ENCODE results near the gene GPR35.

Gene GPR35, protein sequence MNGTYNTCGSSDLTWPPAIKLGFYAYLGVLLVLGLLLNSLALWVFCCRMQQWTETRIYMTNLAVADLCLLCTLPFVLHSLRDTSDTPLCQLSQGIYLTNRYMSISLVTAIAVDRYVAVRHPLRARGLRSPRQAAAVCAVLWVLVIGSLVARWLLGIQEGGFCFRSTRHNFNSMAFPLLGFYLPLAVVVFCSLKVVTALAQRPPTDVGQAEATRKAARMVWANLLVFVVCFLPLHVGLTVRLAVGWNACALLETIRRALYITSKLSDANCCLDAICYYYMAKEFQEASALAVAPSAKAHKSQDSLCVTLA

DNA sequence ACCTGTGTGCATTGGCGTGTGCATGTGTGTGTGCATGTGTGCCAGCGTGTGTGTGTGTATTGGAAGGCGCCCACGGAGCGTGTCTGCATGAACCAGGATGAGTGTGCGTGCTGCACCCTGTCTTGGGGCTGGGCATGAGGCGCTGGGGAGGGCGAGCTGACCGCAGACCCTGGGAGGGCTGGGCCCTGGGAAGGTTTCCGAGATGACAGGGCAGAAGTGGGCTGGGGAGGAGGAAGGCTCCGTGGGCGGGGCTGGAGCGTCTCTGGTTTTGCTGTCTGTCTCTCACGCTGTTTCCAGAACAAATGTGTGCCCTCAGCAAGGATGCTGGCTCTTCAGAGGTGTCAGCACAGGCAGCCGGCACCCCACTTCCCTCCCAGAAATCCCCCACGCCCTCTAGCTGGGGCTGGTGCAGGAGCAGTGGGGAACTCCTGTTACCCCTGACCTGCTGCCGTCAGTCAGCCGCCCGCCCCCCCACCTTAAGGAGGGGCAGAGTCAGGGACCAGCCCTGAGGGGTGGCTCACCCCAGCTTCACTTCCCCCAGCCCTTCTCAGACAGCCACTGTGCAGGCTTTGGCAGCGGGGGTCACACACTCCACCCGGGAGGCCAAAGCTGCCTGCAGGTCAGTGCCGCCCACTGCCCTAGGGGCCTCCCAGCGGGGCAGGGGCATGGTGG lies at the start of gene GPR35:
GPR35 (plus strand) TSS at position 531 of the 672 bp plus-strand sequence. CDS start 4,473 bp downstream, outside the sequence.
- DNase-seq, result no peak

DNA sequence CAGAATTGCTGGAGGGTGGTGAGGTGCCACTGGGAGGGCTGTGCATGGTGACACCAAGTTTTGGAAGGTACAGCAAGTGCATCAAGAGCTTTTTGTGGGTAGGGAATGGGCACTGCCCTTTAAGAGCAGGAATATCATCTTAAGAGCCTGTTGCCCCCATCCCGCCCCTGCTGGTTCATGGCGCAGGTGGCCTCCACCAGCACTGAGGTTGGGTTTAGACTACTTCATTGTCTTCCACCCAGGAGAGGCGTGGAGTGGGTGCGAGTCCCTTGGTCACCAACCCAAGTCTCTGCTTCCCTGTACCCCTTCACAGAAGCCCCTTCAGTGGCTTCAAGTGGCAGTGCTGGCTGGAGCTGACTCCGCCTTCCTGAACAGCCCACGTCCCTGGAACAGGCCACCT lies 49.2 kb upstream of the GPR35 start:
- DNase-seq, result no peak

DNA sequence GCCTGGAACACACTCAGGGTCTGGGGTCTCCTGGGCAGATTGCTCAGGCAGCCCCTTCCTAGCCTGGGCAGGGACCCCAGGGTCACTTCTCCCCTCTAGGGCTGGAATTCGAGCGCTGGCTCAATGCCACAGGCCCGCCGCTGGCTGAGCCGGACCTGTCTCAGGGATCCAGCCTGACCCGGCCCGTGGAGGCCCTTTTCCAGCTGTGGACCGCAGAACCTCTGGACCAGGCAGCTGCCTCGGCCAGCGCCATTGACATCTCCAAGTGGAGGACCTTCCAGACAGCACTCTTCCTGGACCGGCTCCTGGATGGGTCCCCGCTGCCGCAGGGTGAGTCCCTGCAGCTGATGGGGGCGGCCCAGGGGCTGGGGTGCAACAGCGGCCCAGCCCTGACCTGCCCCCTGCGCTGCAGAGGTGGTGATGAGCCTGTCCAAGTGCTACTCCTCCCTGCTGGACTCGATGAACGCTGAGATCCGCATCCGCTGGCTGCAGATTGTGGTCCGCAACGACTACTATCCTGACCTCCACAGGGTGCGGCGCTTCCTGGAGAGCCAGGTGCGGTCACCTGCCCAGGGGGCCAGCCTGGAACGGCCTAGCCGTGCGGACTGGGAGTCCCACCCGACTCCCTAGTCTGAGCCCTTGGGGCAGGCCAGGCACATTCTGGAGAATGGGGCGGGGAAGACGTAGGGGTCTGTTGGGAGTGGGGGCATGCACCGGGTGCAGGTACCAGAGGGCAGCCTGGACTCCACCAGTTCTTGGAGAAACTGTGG lies 48.7 kb upstream of the GPR35 start:
- no peak for DNase-seq

DNA sequence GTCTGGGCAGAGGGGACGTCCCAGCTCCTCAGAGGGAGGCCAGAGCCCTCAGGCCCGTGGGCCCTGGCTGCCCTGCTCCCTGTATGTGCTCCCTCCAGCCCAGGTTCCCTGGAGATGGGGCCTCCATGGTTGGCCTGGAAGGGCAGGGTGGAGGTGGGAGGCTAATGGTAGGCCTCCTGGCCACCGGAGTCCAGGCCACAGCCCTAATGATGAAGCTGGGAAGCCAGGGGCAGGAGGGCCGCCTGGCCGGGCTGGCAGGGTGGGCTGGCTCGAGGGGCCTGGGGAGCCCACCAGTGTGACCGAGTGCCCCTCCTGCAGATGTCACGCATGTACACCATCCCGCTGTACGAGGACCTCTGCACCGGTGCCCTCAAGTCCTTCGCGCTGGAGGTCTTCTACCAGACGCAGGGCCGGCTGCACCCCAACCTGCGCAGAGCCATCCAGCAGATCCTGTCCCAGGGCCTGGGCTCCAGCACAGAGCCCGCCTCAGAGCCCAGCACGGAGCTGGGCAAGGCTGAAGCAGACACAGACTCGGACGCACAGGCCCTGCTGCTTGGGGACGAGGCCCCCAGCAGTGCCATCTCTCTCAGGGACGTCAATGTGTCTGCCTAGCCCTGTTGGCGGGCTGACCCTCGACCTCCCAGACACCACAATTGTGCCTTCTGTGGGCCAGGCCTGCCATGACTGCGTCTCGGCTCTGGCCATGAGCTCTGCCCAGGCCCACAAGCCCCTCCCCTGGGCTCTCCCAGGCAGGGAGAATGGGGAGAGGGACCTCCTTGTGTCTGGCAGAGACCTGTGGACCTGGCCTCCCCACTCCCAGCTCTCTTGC lies 47.8 kb upstream of the GPR35 start:
- no peak for DNase-seq

DNA sequence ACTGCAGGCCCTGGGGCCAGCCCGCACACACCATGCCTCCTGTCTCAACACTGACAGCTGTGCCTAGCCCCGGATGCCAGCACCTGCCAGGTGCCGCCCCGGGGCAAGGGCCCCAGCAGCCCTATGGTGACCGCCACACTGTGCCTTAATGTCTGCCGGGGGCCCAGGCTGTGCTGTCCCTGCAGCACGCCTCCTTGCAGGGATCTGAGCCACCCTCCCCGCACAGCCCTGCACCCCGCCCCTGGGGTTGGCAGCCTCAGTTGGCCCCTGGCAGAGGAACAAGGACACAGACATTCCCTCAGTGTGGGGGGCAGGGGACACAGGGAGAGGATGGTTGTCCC lies 47.2 kb upstream of the GPR35 start:
- DNase-seq, result no peak

DNA sequence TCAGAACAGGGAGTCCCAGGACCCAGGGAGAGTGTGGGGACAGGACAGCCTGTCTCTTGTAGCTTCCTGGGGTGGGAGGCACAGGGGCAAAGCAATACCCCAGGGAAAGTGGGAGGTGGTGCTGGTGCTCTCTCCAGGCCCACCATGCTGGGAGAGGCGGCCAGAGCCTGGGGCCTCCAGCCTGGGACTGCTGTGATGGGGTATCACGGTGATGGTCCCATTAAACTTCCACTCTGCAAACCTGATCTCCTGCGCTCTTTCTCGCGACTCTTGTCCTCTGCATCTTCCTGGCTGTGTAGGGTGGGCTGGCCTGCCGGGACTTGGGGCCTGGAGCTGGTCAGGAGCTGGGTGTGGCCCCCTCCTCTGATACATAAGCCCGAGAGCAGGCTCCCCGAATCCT lies 46.8 kb upstream of the GPR35 start:
- no peak for DNase-seq

GRCh38 chr2:240579071-240579762 lies 46.1 kb upstream of the GPR35 start:
- no peak for DNase-seq

DNA sequence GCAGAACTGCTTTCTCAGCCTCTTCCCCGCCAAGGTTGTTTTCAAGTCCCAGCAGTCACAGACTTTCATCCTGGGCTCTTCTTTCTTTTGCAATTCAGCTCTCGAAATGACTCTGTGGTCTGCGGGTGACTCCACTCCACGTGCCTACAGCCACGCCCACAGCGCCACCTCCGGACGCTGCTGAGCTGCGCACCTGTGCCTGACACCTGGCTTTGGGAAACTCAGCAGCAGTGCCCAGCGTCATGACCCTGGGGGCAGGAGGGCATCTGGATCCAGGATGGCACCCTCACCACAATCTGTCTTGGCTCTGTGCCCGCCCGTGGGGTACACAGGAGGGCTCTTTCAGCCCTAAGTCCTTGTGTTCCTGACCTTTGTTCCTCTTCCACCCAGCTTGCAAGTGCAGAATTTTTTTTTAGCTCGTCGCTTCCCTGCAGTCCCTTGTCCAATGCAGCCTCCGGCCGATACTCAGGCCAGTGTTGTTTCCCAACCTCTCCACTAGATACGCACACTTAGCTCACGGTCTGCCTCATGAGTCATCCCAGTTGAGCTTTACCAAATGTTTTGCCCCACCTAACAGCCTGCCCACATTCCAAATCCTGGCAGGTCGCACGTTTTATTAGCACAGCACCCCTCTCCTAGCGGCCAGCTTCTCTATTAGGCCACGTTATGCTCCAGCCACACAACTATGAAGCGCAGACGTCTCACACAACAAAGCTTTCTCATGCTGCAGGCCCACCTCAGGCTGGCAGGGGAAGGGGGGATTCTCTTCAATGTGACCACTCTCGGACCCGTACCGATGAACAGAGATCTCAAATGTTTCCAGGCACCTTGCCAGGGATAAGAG lies 45.3 kb upstream of the GPR35 start:
- peak; percentile 2 for DNase-seq

DNA sequence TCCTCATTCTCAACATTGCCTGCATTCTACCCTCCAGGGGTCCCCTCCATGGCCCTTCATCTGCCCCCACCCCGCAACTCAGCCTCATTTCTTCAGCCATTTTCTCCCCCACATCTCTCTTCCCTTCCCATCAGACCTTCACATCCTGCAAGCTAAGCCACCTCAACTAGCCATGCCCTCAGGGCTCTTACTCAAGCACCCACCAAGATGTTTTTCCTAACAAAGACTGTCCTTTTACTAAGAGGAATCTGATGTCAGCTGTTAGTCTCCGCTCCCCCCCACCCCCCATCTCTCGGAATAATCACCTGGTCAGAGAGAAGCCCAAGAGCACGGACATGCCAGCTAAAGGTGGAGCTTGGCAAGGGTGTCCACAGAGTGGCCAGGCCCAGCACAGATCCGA lies 43.5 kb upstream of the GPR35 start:
- no peak for DNase-seq

DNA sequence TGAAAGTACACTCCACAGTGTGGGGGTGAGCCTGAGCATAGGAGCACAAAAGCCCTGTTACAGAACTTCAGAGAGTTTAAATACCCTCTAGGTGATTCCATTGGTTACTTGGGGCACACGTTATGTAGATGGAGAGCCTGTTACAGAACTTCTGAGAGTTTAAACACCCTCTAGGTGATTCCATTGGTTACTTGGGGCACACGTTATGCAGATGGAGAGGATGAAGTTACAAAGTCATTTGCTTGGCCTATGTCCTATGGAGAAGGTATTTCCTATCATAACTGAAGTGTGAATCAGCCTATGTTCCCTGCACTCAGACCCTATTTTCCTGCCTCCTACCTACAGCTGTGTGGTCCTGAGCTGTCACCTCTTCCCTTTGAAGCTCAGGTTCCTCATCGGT lies 42.5 kb upstream of the GPR35 start:
- no peak for DNase-seq

DNA sequence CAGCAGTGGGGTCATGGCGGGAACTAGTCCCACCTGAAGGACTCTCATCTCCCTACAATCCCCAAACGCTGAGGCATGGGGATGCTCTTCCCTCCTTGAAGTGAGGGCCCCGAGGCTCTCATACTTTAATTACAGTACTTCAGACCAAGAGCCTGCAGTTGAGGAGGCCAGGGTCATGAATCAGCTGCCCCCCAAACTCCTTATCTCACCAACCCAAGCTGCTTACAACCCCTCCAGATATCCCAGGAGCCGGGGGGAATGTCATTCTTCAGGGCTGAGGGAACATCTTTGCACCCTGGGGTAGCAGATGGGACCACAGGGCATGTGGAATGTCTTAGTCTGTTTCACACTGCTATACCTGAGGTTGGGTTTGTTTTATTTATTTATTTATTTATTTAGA lies 41.5 kb upstream of the GPR35 start:
- no peak for DNase-seq

GRCh38 chr2:240584486-240585031 lies 40.7 kb upstream of the GPR35 start:
- no peak for DNase-seq

- peak; percentile 5 for DNase-seq
These were observed 40.2 kb upstream of the GPR35 start for GRCh38 chr2:240585101-240585500.

DNA sequence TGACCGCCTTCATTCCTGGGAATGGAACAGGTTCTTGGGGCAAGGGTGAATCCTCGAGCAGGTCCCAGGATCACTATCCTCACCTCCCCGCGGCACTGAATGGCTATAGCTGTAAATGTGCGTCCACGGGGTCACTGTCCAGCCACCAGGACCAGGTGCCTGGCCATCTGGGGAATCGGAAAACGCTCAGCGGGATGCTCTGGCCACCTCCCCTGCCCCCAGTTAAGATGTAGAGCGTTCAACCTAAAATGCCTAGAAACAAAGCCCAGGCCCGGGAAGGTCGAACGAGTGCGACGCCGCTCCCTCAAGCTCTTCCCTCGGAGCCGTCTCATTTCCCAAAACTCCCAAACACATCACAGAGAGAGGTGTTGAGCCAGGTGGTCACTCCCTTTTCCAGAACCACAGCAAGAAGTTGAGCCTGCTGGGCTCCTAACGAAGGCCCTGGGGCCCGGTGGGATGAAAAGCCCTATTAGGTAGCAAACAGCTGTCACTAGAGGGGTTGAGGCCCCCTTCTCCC lies 39.5 kb upstream of the GPR35 start:
- DNase-seq, result no peak

GRCh38 chr2:240586198-240586918 lies 38.9 kb upstream of the GPR35 start, which contains the start of gene CAPN10:
TSS of gene CAPN10 (plus strand) at chr2:240586734. CDS start at chr2:240586912, 178 bp downstream.
- peak; percentile 67 for DNase-seq

- DNase-seq, result no peak
These were observed 38.1 kb upstream of the GPR35 start for GRCh38 chr2:240586919-240587800.

DNA sequence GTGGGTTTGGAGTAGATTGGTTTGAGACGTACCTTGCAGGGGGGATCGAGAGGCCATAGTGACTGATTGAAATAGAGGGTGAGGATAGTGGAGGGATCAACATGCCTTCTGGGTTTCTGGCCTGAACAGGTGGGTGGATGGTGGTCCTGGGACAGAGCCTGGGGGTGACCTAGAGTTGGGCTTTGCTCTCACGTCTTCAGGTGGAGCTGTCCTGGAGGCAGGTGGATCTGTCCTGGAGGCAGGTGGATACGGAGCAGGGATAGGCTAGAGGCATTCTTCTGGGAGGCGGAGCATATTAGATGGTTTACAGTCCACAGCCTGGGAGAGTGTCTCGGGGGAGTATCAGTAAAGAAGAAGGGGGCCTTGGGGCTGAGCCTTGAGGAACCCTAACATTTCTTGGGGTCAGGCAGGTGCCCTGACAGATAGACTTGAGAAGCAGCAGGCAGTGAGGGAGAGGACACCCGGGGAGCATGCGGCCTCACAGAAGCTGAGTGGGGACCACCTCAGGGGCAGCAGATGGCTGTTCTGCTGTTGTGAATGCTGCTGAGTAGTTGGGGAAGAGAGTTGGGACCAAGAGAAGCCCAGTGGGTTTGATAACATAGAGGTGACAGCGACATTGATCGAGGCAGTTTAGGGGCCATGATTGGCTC lies 37.1 kb upstream of the GPR35 start:
- DNase-seq, result no peak

DNA sequence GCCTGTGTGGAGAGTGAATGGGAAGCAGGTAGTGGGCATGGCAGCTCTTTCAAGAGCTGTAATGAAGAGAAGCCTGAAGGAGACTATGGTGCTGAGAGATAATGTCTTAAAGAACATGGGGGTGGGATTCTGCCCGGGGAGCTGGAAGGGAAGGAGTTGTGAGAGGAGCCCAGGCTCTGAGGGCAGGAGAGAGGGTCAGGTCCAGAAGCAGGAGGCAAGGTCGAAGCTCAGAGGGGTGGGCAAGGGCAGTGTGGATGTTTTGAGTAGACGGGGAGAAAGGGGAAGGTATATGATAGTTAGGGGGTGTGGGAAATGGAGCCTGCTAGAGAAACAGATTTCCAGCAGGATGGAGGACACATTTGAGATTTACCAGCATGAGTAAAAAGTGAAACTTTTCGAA lies 36.6 kb upstream of the GPR35 start:
- DNase-seq, result no peak

DNA sequence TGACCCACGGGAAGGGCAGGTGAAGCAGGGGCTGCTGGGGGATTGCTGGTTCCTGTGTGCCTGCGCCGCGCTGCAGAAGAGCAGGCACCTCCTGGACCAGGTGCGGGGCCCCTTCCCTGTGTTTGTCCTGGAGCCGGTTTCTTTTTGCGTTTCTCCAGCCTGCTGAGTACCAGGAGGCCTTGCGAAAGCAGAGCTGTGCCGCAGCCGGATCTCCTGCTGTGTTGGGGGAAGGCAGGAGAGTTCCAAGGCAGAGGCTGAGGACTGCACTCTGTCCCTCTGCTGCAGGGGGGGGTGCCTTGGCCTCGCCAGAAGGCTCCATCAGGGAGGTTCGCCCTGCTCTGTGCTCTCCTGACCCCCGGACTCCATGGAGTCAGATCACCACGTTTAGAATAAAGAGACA lies 35.9 kb upstream of the GPR35 start:
- no peak for DNase-seq

All from kidney glomerular epithelial cell (primary cell).